Colonic mucosa (tissue), 4 donors: ENCODE data around the gene TMEM120B. TPM values are rescaled to one million over a fixed set of nuclear protein-coding genes. Genes with fewer than 3 reads are reported as not detected.

Experiments used
- DNase-seq: peaks from one replicate; pipeline ENCODE4 v3.0.0-alpha.2; 2020
- H3K27ac ChIP-seq: fragments of 200-600 bp; one replicate; pipeline ENCODE4 v1.8.0; 2021
- H3K27me3 ChIP-seq: fragments of 200-600 bp; one replicate; pipeline ENCODE4 v1.8.0; 2021
- H3K36me3 ChIP-seq: fragments of 200-600 bp; one replicate; pipeline ENCODE4 v1.8.0; 2021
- H3K4me1 ChIP-seq: fragments of 200-600 bp; one replicate; pipeline ENCODE4 v1.8.0; 2021; ENCODE audit warnings: mild to moderate bottlenecking
- H3K4me3 ChIP-seq: fragments of 200-600 bp; one replicate; pipeline ENCODE4 v1.8.0; 2021
- H3K9ac ChIP-seq, 2 donors: one replicate each; pipeline ENCODE4 v1.7.0; 2013; ENCODE audit warnings: control low read depth in 2 of 2, low read depth in 2 of 2, low read length in 2 of 2
- H3K9me3 ChIP-seq: fragments of 200-600 bp; one replicate; pipeline ENCODE4 v1.8.0; 2021
- CTCF ChIP-seq: fragments of 200-600 bp; IDR thresholded peaks from one replicate; pipeline ENCODE4 v1.8.0; 2022; ENCODE audit warnings: antibody characterized with exemption, mild to moderate bottlenecking
- intact Hi-C: fragments of 100-400 bp; cut with DNase I; formaldehyde crosslinking; loops from one replicate; pipeline ENCODE4 v1.14.1; 2022
- total RNA-seq, 2 donors: library from RNA; stranded (reverse); fragmentation: NEBNext Ultra II Directional in 1 of 2; extraction: Animal tissue kit (Norgen Biotek cat#: 25700) in 1 of 2; gene quantifications; one replicate each; pipeline ENCODE4 v1.2.1, GENCODE V29; 2021
- donor health status: healthy.
- donor health status: DM: no; HTN: no; CAD: no.
- donor health status: DM: no; HTN: no; CAD: no.

The TMEM120B gene
- total RNA-seq, 2 donors from 2014 or later = 3.9 to 6.5 TPM

- H3K9ac ChIP-seq = peak overlapping the region; percentile 68 to 82
- intact Hi-C loops = no loop called here
These were observed 93.5 kb downstream of the TMEM120B start for GRCh38 chr12:121806009-121806545.

GRCh38 chr12:121806546-121807423, 94.2 kb downstream of the TMEM120B start:
- intact Hi-C loops = no loop called here
- Histone ChIP-seq H3K9ac (peak overlapping the region in 1 of 2 donors; percentile 82), H3K4me1 (peaks cover 13% of the 10 kb centered on the region), H3K4me3 (peak overlapping the region; percentile 77), H3K27me3 (no peaks in the 10 kb centered on the region), H3K9me3 (no peaks in the 10 kb centered on the region), H3K27ac (peak overlapping the region; percentile 46), H3K36me3 (no peaks in the 10 kb centered on the region)
- no peak for DNase-seq
- no peak for TF ChIP-seq CTCF

More at GRCh38 chr12:121806009-121806545, 93.5 kb downstream of the TMEM120B start:
- peak overlapping the region; percentile 77 for H3K4me3 ChIP-seq
- H3K27ac ChIP-seq = peak overlapping the region; percentile 46
- TF ChIP-seq CTCF = no peak
- H3K4me1 ChIP-seq = peaks cover 8% of the 10 kb centered on the region
- H3K27me3 ChIP-seq = no peaks in the 10 kb centered on the region
- no peaks in the 10 kb centered on the region for H3K9me3 ChIP-seq
- H3K36me3 ChIP-seq = no peaks in the 10 kb centered on the region
- DNase-seq = peak; percentile 50

DNA sequence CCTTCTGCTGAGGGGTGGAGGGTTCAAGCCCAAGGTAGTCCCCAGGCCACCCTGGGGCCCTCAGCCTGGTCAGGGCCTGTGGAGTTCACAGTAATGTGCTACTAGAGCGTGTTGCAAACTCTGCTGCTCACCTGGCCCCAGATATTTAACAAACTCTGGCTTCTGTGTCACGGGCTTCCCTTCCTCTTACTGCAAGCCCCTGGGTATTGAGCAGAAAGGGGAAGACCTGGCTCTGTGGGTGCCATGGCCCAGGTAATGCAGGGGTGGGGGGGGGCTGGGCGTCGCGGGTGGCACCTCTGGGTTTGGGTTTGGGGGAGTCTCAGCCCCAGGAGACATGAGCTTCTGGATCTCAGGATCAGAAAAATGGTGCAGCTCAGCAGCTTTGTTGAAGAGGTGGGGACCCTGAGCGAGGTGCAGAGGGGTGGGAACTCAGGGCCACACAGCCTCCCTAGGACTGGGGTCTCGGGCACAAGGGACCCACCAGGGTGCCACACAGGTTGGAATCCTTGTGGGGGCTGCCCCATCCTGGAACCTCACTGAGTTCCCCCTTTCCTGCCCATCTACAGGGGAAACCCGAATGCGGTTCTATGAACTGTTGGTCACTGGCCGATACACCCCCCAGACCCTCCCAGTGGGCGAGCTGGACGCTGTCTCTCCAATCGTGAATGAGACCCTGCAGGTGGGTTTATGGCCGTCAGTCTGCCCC, 95.2 kb downstream of the TMEM120B start:
- H3K27ac ChIP-seq = no peak overlapping the region
- H3K9ac ChIP-seq = no peak overlapping the region
- no peak overlapping the region for H3K4me3 ChIP-seq
- intact Hi-C loops = no loop called here
- no peaks in the 10 kb centered on the region for H3K9me3 ChIP-seq
- DNase-seq = no peak
- H3K4me1 ChIP-seq = peaks cover 13% of the 10 kb centered on the region
- no peak for TF ChIP-seq CTCF
- H3K36me3 ChIP-seq = no peaks in the 10 kb centered on the region
- H3K27me3 ChIP-seq = no peaks in the 10 kb centered on the region

DNA sequence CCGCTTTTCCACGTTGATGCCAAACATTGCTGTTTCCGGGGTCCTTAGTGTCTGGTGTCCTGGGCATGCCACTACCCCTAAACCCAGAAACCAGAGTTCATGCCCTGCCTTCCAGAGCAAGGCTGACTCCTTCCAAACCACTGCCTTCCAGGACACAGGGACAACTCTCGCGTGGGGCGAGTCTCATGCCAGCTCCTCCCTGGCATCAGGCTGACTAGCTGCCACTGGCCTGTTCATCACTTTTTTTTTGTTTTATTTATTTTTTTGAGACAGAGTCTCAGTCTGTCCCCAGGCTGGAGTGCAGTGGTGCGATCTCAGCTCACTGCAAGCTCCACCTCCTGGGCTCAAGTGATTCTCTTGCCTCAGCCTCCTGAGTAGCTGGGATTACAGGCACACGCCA, 96.1 kb downstream of the TMEM120B start:
- H3K27ac ChIP-seq = no peak overlapping the region
- peaks cover 21% of the 10 kb centered on the region for H3K4me1 ChIP-seq
- no peak for TF ChIP-seq CTCF
- H3K27me3 ChIP-seq = no peaks in the 10 kb centered on the region
- no peak for DNase-seq
- H3K9ac ChIP-seq = no peak overlapping the region
- no peaks in the 10 kb centered on the region for H3K36me3 ChIP-seq
- no peaks in the 10 kb centered on the region for H3K9me3 ChIP-seq
- intact Hi-C loops = no loop called here
- H3K4me3 ChIP-seq = no peak overlapping the region

- no peaks in the 10 kb centered on the region for H3K27me3 ChIP-seq
- intact Hi-C loops = loop anchor here (5.0 kb wide), 1 partner anchor 32 kb away; no protein-coding TSS in a partner anchor
- TF ChIP-seq CTCF = no peak
- no peak overlapping the region for H3K4me3 ChIP-seq
- DNase-seq = no peak
- no peak overlapping the region for H3K9ac ChIP-seq
- no peak overlapping the region for H3K27ac ChIP-seq
- peaks cover 22% of the 10 kb centered on the region for H3K4me1 ChIP-seq
- H3K9me3 ChIP-seq = no peaks in the 10 kb centered on the region
- no peaks in the 10 kb centered on the region for H3K36me3 ChIP-seq
These were observed 97.2 kb downstream of the TMEM120B start for GRCh38 chr12:121809712-121810116.
